WTC11 (cell line): ENCODE measurements around the gene GUCY1A2. TPM values are rescaled to one million over a fixed set of nuclear protein-coding genes. Genes with fewer than 3 reads are reported as not detected.

ENCODE experiments used
- ATAC-seq: fragments of 200-7000 bp; cut with Tn5 transposase; 2 replicates; pipeline ENCODE4 v1.10.0; 2021; ENCODE audit warnings: mild to moderate bottlenecking, moderate library complexity
- CTCF ChIA-PET: fragments of 300-600 bp; sonication (Branson Sonifier 250); formaldehyde crosslinking; loops from one replicate; lab custom pipeline; 2021; ENCODE audit warnings: antibody characterized with exemption; lab: Charles Lee
- POLR2A ChIA-PET: fragments of 350-600 bp; sonication (Branson Sonifier 250); formaldehyde crosslinking; loops from one replicate; lab custom pipeline; 2021; ENCODE audit warnings: antibody characterized with exemption; lab: Charles Lee
- DNase-seq: peaks from one replicate; pipeline ENCODE4 v3.0.0; 2021; ENCODE audit warnings: low spot score
- H3K27ac Mint-ChIP-seq: 2 replicates; pipeline ENCODE4 v1.8.0; 2021; ENCODE audit warnings: mixed read lengths
- H3K27me3 Mint-ChIP-seq: 2 replicates; pipeline ENCODE4 v1.8.0; 2021; ENCODE audit warnings: low read depth, mild to moderate bottlenecking, moderate library complexity, mixed read lengths
- H3K36me3 Mint-ChIP-seq: 2 replicates; pipeline ENCODE4 v1.8.0; 2021; ENCODE audit warnings: mixed read lengths
- H3K4me1 Mint-ChIP-seq: 2 replicates; pipeline ENCODE4 v1.8.0; 2022; ENCODE audit warnings: mixed read lengths
- H3K4me3 Mint-ChIP-seq: 2 replicates; pipeline ENCODE4 v1.8.0; 2021; ENCODE audit warnings: mild to moderate bottlenecking, moderate library complexity, mixed read lengths
- H3K9me3 Mint-ChIP-seq: 2 replicates; pipeline ENCODE4 v1.8.0; 2021; ENCODE audit warnings: mixed read lengths
- CREB1 ChIP-seq: sonication (generic); formaldehyde crosslinking; IDR thresholded peaks from 2 replicates; pipeline ENCODE4 v1.8.0; 2023; ENCODE audit warnings: mild to moderate bottlenecking, missing genetic modification reagents
- EMX1 ChIP-seq: fragments of 250-450 bp; sonication (Bioruptor Pico); IDR thresholded peaks from 2 replicates; pipeline ENCODE4 v1.8.0; 2021; ENCODE audit warnings: mild to moderate bottlenecking
- GTF2I ChIP-seq: fragments of 250-450 bp; sonication (Bioruptor Pico); conservative IDR thresholded peaks from 2 replicates; pipeline ENCODE4 v1.4.0; 2021; ENCODE audit warnings: mild to moderate bottlenecking
- IRF2 ChIP-seq: sonication (generic); formaldehyde crosslinking; IDR thresholded peaks from 2 replicates; pipeline ENCODE4 v1.8.0; 2022; ENCODE audit warnings: low read depth, missing genetic modification reagents, borderline replicate concordance
- JUN ChIP-seq: sonication (generic); formaldehyde crosslinking; IDR thresholded peaks from 2 replicates; pipeline ENCODE4 v1.8.0; 2023; ENCODE audit warnings: mild to moderate bottlenecking, missing genetic modification reagents
- KAT7 ChIP-seq: sonication (generic); formaldehyde crosslinking; IDR thresholded peaks from 2 replicates; pipeline ENCODE4 v1.8.1; 2023; ENCODE audit warnings: missing genetic modification reagents, mild to moderate bottlenecking, borderline replicate concordance
- NR2C2 ChIP-seq: sonication (generic); formaldehyde crosslinking; IDR thresholded peaks from 2 replicates; pipeline ENCODE4 v1.8.0; 2022; ENCODE audit warnings: mild to moderate bottlenecking, missing genetic modification reagents
- RORB ChIP-seq: fragments of 250-450 bp; sonication (Bioruptor Pico); IDR thresholded peaks from 2 replicates; pipeline ENCODE4 v1.9.0; 2021; ENCODE audit warnings: mild to moderate bottlenecking
- SMAD4 ChIP-seq: sonication (generic); formaldehyde crosslinking; IDR thresholded peaks from 2 replicates; pipeline ENCODE4 v1.8.0; 2022; ENCODE audit warnings: mild to moderate bottlenecking, missing genetic modification reagents
- ZNF219 ChIP-seq: sonication (generic); formaldehyde crosslinking; IDR thresholded peaks from 2 replicates; pipeline ENCODE4 v1.8.0; 2023; ENCODE audit warnings: missing genetic modification reagents, mild to moderate bottlenecking, borderline replicate concordance
- ZNF396 ChIP-seq: fragments of 250-450 bp; sonication (Bioruptor Pico); IDR thresholded peaks from 2 replicates; pipeline ENCODE4 v1.8.0; 2021; ENCODE audit warnings: mild to moderate bottlenecking, moderate library complexity, borderline replicate concordance
- total RNA-seq: library from RNA; stranded (reverse); gene quantifications from 3 replicates; pipeline ENCODE4 v1.2.3, GENCODE V29; 2021
- TF ChIP-seq, protein P1 (sequence below): sonication (generic); formaldehyde crosslinking; IDR thresholded peaks from 2 replicates; pipeline ENCODE4 v1.8.1; 2022; ENCODE audit warnings: mild to moderate bottlenecking, moderate library complexity, missing genetic modification reagents
- TF ChIP-seq, protein P2 (sequence below): sonication (generic); formaldehyde crosslinking; IDR thresholded peaks from 2 replicates; pipeline ENCODE4 v1.8.1; 2023; ENCODE audit warnings: mild to moderate bottlenecking, missing genetic modification reagents
- TF ChIP-seq, protein P3 (sequence below): sonication (generic); formaldehyde crosslinking; conservative IDR thresholded peaks from 2 replicates; pipeline ENCODE4 v1.8.1; 2022; ENCODE audit warnings: mild to moderate bottlenecking, missing genetic modification reagents
- TF ChIP-seq, protein P4 (sequence below): fragments of 200-600 bp; IDR thresholded peaks from 2 replicates; pipeline ENCODE4 v1.8.0; 2022; ENCODE audit warnings: antibody characterized with exemption
- TF ChIP-seq, protein P5 (sequence below): sonication (generic); formaldehyde crosslinking; IDR thresholded peaks from 2 replicates; pipeline ENCODE4 v1.8.0; 2022; ENCODE audit warnings: mild to moderate bottlenecking, missing genetic modification reagents
- TF ChIP-seq, protein P6 (sequence below): sonication (generic); formaldehyde crosslinking; IDR thresholded peaks from 2 replicates; pipeline ENCODE4 v1.8.1; 2023; ENCODE audit warnings: mild to moderate bottlenecking, moderate library complexity, missing genetic modification reagents

Gene GUCY1A2
- total RNA-seq, 1 experiment from 2014 or later: 0.90 TPM

DNA sequence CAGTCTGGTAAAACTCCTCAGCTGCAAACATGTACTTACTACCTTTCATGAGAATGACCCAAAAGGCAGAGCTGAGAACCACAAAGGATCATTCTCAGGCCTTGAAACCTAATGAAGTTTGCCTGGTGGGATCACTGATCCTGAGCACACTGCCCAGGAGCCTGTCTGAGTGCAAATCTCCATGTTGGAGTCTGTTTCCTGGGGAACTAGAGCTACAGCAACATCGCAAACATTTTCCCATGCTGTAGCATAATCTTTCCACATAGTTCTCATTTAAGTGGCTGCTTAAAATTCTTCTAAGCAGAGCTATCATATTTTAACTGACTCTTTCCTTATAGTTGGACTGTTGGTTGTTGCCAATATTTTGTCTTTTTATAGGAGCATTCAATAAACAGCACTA lies 58.5 kb downstream of the GUCY1A2 start:
- no peak for DNase-seq
- Mint-ChIP-seq H3K27ac (peak overlapping the region; percentile 75), H3K36me3 (peaks cover 10% of the 10 kb centered on the region), H3K4me1 (peaks cover 68% of the 10 kb centered on the region), H3K4me3 (no peak overlapping the region), H3K27me3 (no peaks in the 10 kb centered on the region), H3K9me3 (peaks cover 17% of the 10 kb centered on the region)
- ATAC-seq: peak; percentile 32
- CTCF ChIA-PET: interaction anchor here (0.5 to 2.3 kb wide), 4 partner anchors 10 to 1318 kb away, joined by 3 to 12 read pairs (median 6); partner anchors contain the start of gene GUCY1A2
- POLR2A ChIA-PET: no interaction called here
- TF ChIP-seq GTF2I (CRISPR knock-in tag) (no peak), ZNF396 (no peak), SMAD4 (CRISPR knock-in tag) (no peak), RORB (CRISPR knock-in tag) (no peak), KAT7 (CRISPR knock-in tag) (no peak), IRF2 (CRISPR knock-in tag) (no peak), CREB1 (CRISPR knock-in tag) (no peak), JUN (CRISPR knock-in tag) (no peak), EMX1 (no peak), NR2C2 (CRISPR knock-in tag) (no peak), ZNF219 (CRISPR knock-in tag) (no peak)
- TF ChIP-seq, protein P1, sequence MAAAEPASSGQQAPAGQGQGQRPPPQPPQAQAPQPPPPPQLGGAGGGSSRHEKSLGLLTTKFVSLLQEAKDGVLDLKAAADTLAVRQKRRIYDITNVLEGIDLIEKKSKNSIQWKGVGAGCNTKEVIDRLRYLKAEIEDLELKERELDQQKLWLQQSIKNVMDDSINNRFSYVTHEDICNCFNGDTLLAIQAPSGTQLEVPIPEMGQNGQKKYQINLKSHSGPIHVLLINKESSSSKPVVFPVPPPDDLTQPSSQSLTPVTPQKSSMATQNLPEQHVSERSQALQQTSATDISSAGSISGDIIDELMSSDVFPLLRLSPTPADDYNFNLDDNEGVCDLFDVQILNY (CRISPR knock-in tag): no peak
- TF ChIP-seq, protein P2, sequence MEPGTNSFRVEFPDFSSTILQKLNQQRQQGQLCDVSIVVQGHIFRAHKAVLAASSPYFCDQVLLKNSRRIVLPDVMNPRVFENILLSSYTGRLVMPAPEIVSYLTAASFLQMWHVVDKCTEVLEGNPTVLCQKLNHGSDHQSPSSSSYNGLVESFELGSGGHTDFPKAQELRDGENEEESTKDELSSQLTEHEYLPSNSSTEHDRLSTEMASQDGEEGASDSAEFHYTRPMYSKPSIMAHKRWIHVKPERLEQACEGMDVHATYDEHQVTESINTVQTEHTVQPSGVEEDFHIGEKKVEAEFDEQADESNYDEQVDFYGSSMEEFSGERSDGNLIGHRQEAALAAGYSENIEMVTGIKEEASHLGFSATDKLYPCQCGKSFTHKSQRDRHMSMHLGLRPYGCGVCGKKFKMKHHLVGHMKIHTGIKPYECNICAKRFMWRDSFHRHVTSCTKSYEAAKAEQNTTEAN (CRISPR knock-in tag): no peak
- TF ChIP-seq, protein P3, sequence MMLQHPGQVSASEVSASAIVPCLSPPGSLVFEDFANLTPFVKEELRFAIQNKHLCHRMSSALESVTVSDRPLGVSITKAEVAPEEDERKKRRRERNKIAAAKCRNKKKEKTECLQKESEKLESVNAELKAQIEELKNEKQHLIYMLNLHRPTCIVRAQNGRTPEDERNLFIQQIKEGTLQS (CRISPR knock-in tag): no peak
- TF ChIP-seq, protein P4, sequence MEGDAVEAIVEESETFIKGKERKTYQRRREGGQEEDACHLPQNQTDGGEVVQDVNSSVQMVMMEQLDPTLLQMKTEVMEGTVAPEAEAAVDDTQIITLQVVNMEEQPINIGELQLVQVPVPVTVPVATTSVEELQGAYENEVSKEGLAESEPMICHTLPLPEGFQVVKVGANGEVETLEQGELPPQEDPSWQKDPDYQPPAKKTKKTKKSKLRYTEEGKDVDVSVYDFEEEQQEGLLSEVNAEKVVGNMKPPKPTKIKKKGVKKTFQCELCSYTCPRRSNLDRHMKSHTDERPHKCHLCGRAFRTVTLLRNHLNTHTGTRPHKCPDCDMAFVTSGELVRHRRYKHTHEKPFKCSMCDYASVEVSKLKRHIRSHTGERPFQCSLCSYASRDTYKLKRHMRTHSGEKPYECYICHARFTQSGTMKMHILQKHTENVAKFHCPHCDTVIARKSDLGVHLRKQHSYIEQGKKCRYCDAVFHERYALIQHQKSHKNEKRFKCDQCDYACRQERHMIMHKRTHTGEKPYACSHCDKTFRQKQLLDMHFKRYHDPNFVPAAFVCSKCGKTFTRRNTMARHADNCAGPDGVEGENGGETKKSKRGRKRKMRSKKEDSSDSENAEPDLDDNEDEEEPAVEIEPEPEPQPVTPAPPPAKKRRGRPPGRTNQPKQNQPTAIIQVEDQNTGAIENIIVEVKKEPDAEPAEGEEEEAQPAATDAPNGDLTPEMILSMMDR: no peak
- TF ChIP-seq, protein P5, sequence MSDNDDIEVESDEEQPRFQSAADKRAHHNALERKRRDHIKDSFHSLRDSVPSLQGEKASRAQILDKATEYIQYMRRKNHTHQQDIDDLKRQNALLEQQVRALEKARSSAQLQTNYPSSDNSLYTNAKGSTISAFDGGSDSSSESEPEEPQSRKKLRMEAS: no peak
- TF ChIP-seq, protein P6, sequence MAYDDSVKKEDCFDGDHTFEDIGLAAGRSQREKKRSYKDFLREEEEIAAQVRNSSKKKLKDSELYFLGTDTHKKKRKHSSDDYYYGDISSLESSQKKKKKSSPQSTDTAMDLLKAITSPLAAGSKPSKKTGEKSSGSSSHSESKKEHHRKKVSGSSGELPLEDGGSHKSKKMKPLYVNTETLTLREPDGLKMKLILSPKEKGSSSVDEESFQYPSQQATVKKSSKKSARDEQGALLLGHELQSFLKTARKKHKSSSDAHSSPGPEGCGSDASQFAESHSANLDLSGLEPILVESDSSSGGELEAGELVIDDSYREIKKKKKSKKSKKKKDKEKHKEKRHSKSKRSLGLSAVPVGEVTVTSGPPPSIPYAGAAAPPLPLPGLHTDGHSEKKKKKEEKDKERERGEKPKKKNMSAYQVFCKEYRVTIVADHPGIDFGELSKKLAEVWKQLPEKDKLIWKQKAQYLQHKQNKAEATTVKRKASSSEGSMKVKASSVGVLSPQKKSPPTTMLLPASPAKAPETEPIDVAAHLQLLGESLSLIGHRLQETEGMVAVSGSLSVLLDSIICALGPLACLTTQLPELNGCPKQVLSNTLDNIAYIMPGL (CRISPR knock-in tag): no peak

DNA sequence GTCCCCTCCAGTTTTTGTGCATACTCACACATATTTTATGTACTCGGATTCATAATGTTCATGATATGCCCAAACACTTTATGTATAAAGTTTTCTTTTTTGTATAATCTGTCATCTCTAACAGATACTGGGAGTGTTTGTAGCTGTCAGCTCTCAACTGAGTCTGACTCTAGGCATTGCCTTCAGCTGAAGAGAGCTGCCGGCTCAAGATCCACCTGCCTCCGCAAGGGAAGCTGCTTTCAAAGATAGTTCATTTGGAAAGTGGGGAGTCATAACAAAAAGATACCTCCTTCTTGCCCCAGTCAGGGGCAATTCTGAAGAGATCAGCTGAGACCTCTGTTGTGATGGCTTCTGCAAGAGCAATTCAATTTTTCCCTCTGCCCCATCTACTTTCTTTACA lies 58.9 kb downstream of the GUCY1A2 start:
- Mint-ChIP-seq H3K27ac (peak overlapping the region; percentile 75), H3K27me3 (no peaks in the 10 kb centered on the region; the same call in 1 of the 2 replicates), H3K4me1 (peaks cover 68% of the 10 kb centered on the region)

More for the DNA sequence above, 58.9 kb downstream of the GUCY1A2 start:
- TF ChIP-seq, protein P6 (CRISPR knock-in tag): no peak
- ATAC-seq (0 out of 2 replicates have a peak, but pooled peaks have one; percentile 7), DNase-seq (no peak)
- Mint-ChIP-seq H3K9me3 (peaks cover 21% of the 10 kb centered on the region), H3K4me3 (no peak overlapping the region), H3K36me3 (peaks cover 12% of the 10 kb centered on the region)
- POLR2A ChIA-PET: no interaction called here
- CTCF ChIA-PET: interaction anchor here (0.5 to 2.3 kb wide), 4 partner anchors 10 to 1317 kb away, joined by 3 to 12 read pairs (median 6); partner anchors contain the start of gene GUCY1A2
